WTC11 (cell line): Measurements from ENCODE around the gene NECAB3. TPM values are rescaled to one million over a fixed set of nuclear protein-coding genes. Genes with fewer than 3 reads are reported as not detected.

ENCODE experiments used
- ATAC-seq: fragments of 200-7000 bp; cut with Tn5 transposase; 2 replicates; pipeline ENCODE4 v1.10.0; 2021; ENCODE audit warnings: mild to moderate bottlenecking, moderate library complexity
- CTCF ChIA-PET: fragments of 300-600 bp; sonication (Branson Sonifier 250); formaldehyde crosslinking; loops from one replicate; lab custom pipeline; 2021; ENCODE audit warnings: antibody characterized with exemption; lab: Charles Lee
- POLR2A ChIA-PET: fragments of 350-600 bp; sonication (Branson Sonifier 250); formaldehyde crosslinking; loops from one replicate; lab custom pipeline; 2021; ENCODE audit warnings: antibody characterized with exemption; lab: Charles Lee
- DNase-seq: peaks from one replicate; pipeline ENCODE4 v3.0.0; 2021; ENCODE audit warnings: low spot score
- H3K27ac Mint-ChIP-seq: 2 replicates; pipeline ENCODE4 v1.8.0; 2021; ENCODE audit warnings: mixed read lengths
- H3K27me3 Mint-ChIP-seq: 2 replicates; pipeline ENCODE4 v1.8.0; 2021; ENCODE audit warnings: low read depth, mild to moderate bottlenecking, moderate library complexity, mixed read lengths
- H3K36me3 Mint-ChIP-seq: 2 replicates; pipeline ENCODE4 v1.8.0; 2021; ENCODE audit warnings: mixed read lengths
- H3K4me1 Mint-ChIP-seq: 2 replicates; pipeline ENCODE4 v1.8.0; 2022; ENCODE audit warnings: mixed read lengths
- H3K4me3 Mint-ChIP-seq: 2 replicates; pipeline ENCODE4 v1.8.0; 2021; ENCODE audit warnings: mild to moderate bottlenecking, moderate library complexity, mixed read lengths
- H3K9me3 Mint-ChIP-seq: 2 replicates; pipeline ENCODE4 v1.8.0; 2021; ENCODE audit warnings: mixed read lengths
- AR ChIP-seq: fragments of 250-450 bp; sonication (Bioruptor Pico); IDR thresholded peaks from 2 replicates; pipeline ENCODE4 v1.9.0; 2021; ENCODE audit warnings: mild to moderate bottlenecking
- E2F1 ChIP-seq: sonication (generic); formaldehyde crosslinking; IDR thresholded peaks from 2 replicates; pipeline ENCODE4 v1.8.0; 2022; ENCODE audit warnings: mild to moderate bottlenecking, missing genetic modification reagents
- ESRRA ChIP-seq: sonication (generic); formaldehyde crosslinking; IDR thresholded peaks from 2 replicates; pipeline ENCODE4 v1.8.1; 2022; ENCODE audit warnings: mild to moderate bottlenecking, missing genetic modification reagents, borderline replicate concordance
- ETV6 ChIP-seq: sonication (generic); formaldehyde crosslinking; IDR thresholded peaks from 2 replicates; pipeline ENCODE4 v1.8.1; 2022; ENCODE audit warnings: mild to moderate bottlenecking, missing genetic modification reagents
- FOXJ3 ChIP-seq: sonication (generic); formaldehyde crosslinking; IDR thresholded peaks from 2 replicates; pipeline ENCODE4 v1.9.0; 2021; ENCODE audit warnings: missing genetic modification reagents, mild to moderate bottlenecking, borderline replicate concordance
- GTF2I ChIP-seq: fragments of 250-450 bp; sonication (Bioruptor Pico); conservative IDR thresholded peaks from 2 replicates; pipeline ENCODE4 v1.4.0; 2021; ENCODE audit warnings: mild to moderate bottlenecking
- IRF1 ChIP-seq: sonication (generic); formaldehyde crosslinking; IDR thresholded peaks from 2 replicates; pipeline ENCODE4 v1.8.0; 2023; ENCODE audit warnings: missing genetic modification reagents
- JUN ChIP-seq: sonication (generic); formaldehyde crosslinking; IDR thresholded peaks from 2 replicates; pipeline ENCODE4 v1.8.0; 2023; ENCODE audit warnings: mild to moderate bottlenecking, missing genetic modification reagents
- MLX ChIP-seq: sonication (generic); formaldehyde crosslinking; IDR thresholded peaks from 2 replicates; pipeline ENCODE4 v1.8.1; 2023; ENCODE audit warnings: mild to moderate bottlenecking, missing genetic modification reagents, moderate library complexity
- MXD4 ChIP-seq: fragments of 250-450 bp; sonication (Bioruptor Pico); IDR thresholded peaks from 2 replicates; pipeline ENCODE4 v1.8.0; 2021; ENCODE audit warnings: mild to moderate bottlenecking, moderate library complexity, borderline replicate concordance
- MYBL2 ChIP-seq: sonication (generic); formaldehyde crosslinking; IDR thresholded peaks from 2 replicates; pipeline ENCODE4 v1.8.1; 2023; ENCODE audit warnings: mild to moderate bottlenecking, moderate library complexity, missing genetic modification reagents
- NR1H2 ChIP-seq: sonication (generic); formaldehyde crosslinking; IDR thresholded peaks from 2 replicates; pipeline ENCODE4 v1.9.0; 2021; ENCODE audit warnings: mild to moderate bottlenecking, moderate library complexity, missing genetic modification reagents
- RELA ChIP-seq: sonication (generic); formaldehyde crosslinking; IDR thresholded peaks from 2 replicates; pipeline ENCODE4 v1.8.1; 2022; ENCODE audit warnings: missing genetic modification reagents, mild to moderate bottlenecking, borderline replicate concordance
- SMAD4 ChIP-seq: sonication (generic); formaldehyde crosslinking; IDR thresholded peaks from 2 replicates; pipeline ENCODE4 v1.8.0; 2022; ENCODE audit warnings: mild to moderate bottlenecking, missing genetic modification reagents
- SP1 ChIP-seq: sonication (generic); formaldehyde crosslinking; conservative IDR thresholded peaks from 2 replicates; pipeline ENCODE4 v1.8.1; 2022; ENCODE audit warnings: missing genetic modification reagents
- ZNF121 ChIP-seq: sonication (generic); formaldehyde crosslinking; IDR thresholded peaks from 2 replicates; pipeline ENCODE4 v1.8.0; 2023; ENCODE audit warnings: missing genetic modification reagents
- ZNF138 ChIP-seq: sonication (generic); formaldehyde crosslinking; conservative IDR thresholded peaks from 2 replicates; pipeline ENCODE4 v1.8.1; 2022; ENCODE audit warnings: mild to moderate bottlenecking, moderate library complexity, missing genetic modification reagents
- ZNF219 ChIP-seq: sonication (generic); formaldehyde crosslinking; IDR thresholded peaks from 2 replicates; pipeline ENCODE4 v1.8.0; 2023; ENCODE audit warnings: missing genetic modification reagents, mild to moderate bottlenecking, borderline replicate concordance
- ZNF232 ChIP-seq: sonication (generic); formaldehyde crosslinking; IDR thresholded peaks from 2 replicates; pipeline ENCODE4 v1.8.0; 2022; ENCODE audit warnings: mild to moderate bottlenecking, missing genetic modification reagents
- ZNF263 ChIP-seq: sonication (generic); formaldehyde crosslinking; IDR thresholded peaks from 2 replicates; pipeline ENCODE4 v1.8.1; 2022; ENCODE audit warnings: low read depth, mild to moderate bottlenecking, moderate library complexity, missing genetic modification reagents
- ZNF317 ChIP-seq: sonication (generic); formaldehyde crosslinking; IDR thresholded peaks from 2 replicates; pipeline ENCODE4 v1.8.1; 2023; ENCODE audit warnings: low read depth, mild to moderate bottlenecking, moderate library complexity, missing genetic modification reagents, borderline replicate concordance
- ZNF416 ChIP-seq: fragments of 250-450 bp; sonication (Bioruptor Pico); IDR thresholded peaks from 2 replicates; pipeline ENCODE4 v1.9.0; 2021; ENCODE audit warnings: mild to moderate bottlenecking, inconsistent platforms
- ZNF423 ChIP-seq: fragments of 250-450 bp; sonication (Bioruptor Pico); IDR thresholded peaks from 2 replicates; pipeline ENCODE4 v2.1.2; 2022; ENCODE audit warnings: mild to moderate bottlenecking, moderate library complexity
- ZSCAN18 ChIP-seq: fragments of 250-450 bp; sonication (Bioruptor Pico); IDR thresholded peaks from 2 replicates; pipeline ENCODE4 v2.1.2; 2022; ENCODE audit warnings: mild to moderate bottlenecking, moderate library complexity
- total RNA-seq: library from RNA; stranded (reverse); gene quantifications from 3 replicates; pipeline ENCODE4 v1.2.3, GENCODE V29; 2021

The NECAB3 gene
- total RNA-seq, 1 experiment from 2014 or later = 38.0 TPM

GRCh38 chr20:33719277-33719988 lies 45.2 kb upstream of the NECAB3 start:
- peak overlapping the region; percentile 70 for H3K4me3 Mint-ChIP-seq
- ATAC-seq (no peak), DNase-seq (no peak)
- CTCF ChIA-PET = interaction anchor here (0.6 to 4.0 kb wide), 11 partner anchors 11 to 303 kb away, joined by 3 to 19 read pairs (median 4); partner anchors contain the start of genes ACTL10 and ZNF341
- no peak overlapping the region for H3K27ac Mint-ChIP-seq
- POLR2A ChIA-PET = interaction anchor here (1.0 to 1.7 kb wide), 3 partner anchors 13 to 230 kb away, joined by 3 to 4 read pairs (median 4); partner anchors contain the start of genes CBFA2T2 and ZNF341
- peaks cover 7% of the 10 kb centered on the region for H3K9me3 Mint-ChIP-seq
- no peak for TF ChIP-seq SMAD4 (CRISPR knock-in tag)
- no peak for TF ChIP-seq ZNF416 (CRISPR knock-in tag)
- TF ChIP-seq ESRRA (CRISPR knock-in tag) = no peak
- TF ChIP-seq RELA (CRISPR knock-in tag) = no peak
- no peak for TF ChIP-seq JUN (CRISPR knock-in tag)
- TF ChIP-seq ZNF121 (CRISPR knock-in tag) = no peak
- TF ChIP-seq ZSCAN18 (CRISPR knock-in tag) = no peak
- no peak for TF ChIP-seq SP1 (CRISPR knock-in tag)
- TF ChIP-seq IRF1 (CRISPR knock-in tag) = no peak
- H3K27me3 Mint-ChIP-seq = peaks cover 6% of the 10 kb centered on the region; the same call in 1 of the 2 replicates
- H3K36me3 Mint-ChIP-seq = peaks cover 2% of the 10 kb centered on the region; the same call in 1 of the 2 replicates
- H3K4me1 Mint-ChIP-seq = peaks cover 4% of the 10 kb centered on the region

- no peak for TF ChIP-seq MLX (CRISPR knock-in tag)
- no peak for TF ChIP-seq AR
- no peak for TF ChIP-seq MXD4 (CRISPR knock-in tag)
- no peak for TF ChIP-seq ZNF263 (CRISPR knock-in tag)
- no peak for TF ChIP-seq FOXJ3 (CRISPR knock-in tag)
- TF ChIP-seq RELA (CRISPR knock-in tag) = no peak
- TF ChIP-seq NR1H2 = no peak
- Mint-ChIP-seq H3K4me3 (no peak overlapping the region), H3K9me3 (peaks cover 7% of the 10 kb centered on the region), H3K27ac (peak overlapping the region; percentile 22; the same call in 1 of the 2 replicates), H3K27me3 (peaks cover 6% of the 10 kb centered on the region; the same call in 1 of the 2 replicates), H3K4me1 (peaks cover 4% of the 10 kb centered on the region), H3K36me3 (peaks cover 2% of the 10 kb centered on the region; the same call in 1 of the 2 replicates)
- CTCF ChIA-PET = interaction anchor here (1.8 kb wide), 1 partner anchor 49 kb away, joined by 4 read pairs; no protein-coding TSS in a partner anchor
- POLR2A ChIA-PET = no interaction called here
- ATAC-seq (no peak), DNase-seq (no peak)
These were observed 42.3 kb upstream of the NECAB3 start for GRCh38 chr20:33716498-33716897.

- TF ChIP-seq GTF2I (CRISPR knock-in tag) (no peak), ESRRA (CRISPR knock-in tag) (no peak), ZNF317 (no peak), ZNF121 (CRISPR knock-in tag) (no peak), ZNF423 (CRISPR knock-in tag) (no peak), JUN (CRISPR knock-in tag) (no peak), E2F1 (CRISPR knock-in tag) (no peak), ZNF232 (CRISPR knock-in tag) (no peak), ZNF219 (CRISPR knock-in tag) (no peak), NR1H2 (no peak), ZNF138 (CRISPR knock-in tag) (no peak), RELA (CRISPR knock-in tag) (no peak), ZNF416 (CRISPR knock-in tag) (no peak), ETV6 (no peak), MYBL2 (CRISPR knock-in tag) (no peak), FOXJ3 (CRISPR knock-in tag) (no peak)
- no peak for DNase-seq
- CTCF ChIA-PET = interaction anchor here (0.6 kb wide), 1 partner anchor 951 kb away, joined by 3 read pairs; no protein-coding TSS in a partner anchor
- no peaks in the 10 kb centered on the region; the same call in 1 of the 2 replicates for H3K27me3 Mint-ChIP-seq
- POLR2A ChIA-PET = no interaction called here
- ATAC-seq = no peak
- no peaks in the 10 kb centered on the region for H3K9me3 Mint-ChIP-seq
- no peaks in the 10 kb centered on the region for H3K36me3 Mint-ChIP-seq
- H3K4me1 Mint-ChIP-seq = peaks cover 10% of the 10 kb centered on the region
- no peak overlapping the region for H3K27ac Mint-ChIP-seq
- no peak overlapping the region for H3K4me3 Mint-ChIP-seq
These were observed 39.7 kb upstream of the NECAB3 start for GRCh38 chr20:33713865-33714367.
